Measurements from ENCODE around the gene UVSSA. TPM values are rescaled to one million over a fixed set of nuclear protein-coding genes. Genes with fewer than 3 reads are reported as not detected.
"Not testable (repeated sequence)": the region's sequence is repeated elsewhere in the genome, so short reads cannot be mapped to it uniquely, and the experiment has no call there.

UVSSA gene
- polyA plus RNA-seq, 1 experiment, result 5.8 TPM

DNA sequence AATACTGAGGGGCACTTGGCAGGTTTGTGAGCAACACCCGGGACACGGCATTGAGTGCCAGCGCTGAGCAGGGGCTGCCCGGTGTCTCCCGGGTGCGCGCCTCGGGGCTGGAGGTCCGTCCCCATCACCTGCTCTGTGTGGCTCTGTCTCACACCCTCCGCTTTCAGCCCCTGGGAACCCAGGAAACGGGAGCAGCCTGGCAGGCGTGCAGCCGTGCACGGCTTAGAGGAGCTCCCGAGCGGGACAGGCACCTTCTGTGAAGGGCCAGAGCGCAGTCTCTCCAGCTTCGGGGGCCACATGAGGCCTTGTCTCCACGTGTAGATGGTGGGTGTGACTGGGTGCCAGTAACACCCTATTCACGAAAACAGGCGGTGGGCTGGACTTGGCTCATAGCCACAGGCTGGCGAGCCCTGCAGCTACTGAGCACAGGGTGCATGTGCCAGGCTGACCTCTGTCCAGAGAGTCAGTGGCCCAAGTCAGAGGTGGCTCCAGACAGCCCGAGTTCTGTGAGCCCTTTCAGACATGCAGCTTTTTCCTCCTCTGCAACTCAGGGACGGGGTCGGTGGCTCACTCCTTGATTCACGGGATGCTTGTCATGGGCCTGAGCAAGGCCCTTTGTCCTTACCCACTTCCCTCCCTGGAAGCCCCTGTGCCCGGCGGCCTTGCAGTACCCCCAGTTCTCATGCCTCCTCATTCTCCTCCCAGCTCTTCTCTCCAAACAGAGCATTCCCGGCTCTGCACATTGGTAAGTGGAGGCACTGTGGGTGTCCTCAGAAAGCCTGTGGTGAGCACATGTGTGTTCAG, 23.5 kb downstream of the UVSSA start:
- ChIA-PET POLR2A (no interaction called here), CTCF (no interaction called here)
- peaks cover 8% of the 10 kb centered on the region for H3K36me3 ChIP-seq (ENCODE audit: control insufficient read depth, insufficient read depth, low read length)
- DNase-seq (ENCODE audit: low read depth), result no peak
- H3K27me3 ChIP-seq (ENCODE audit: control insufficient read depth, insufficient read depth, low read length), result no peaks in the 10 kb centered on the region
- no peak for TF ChIP-seq CTCF (IDR thresholded peaks at IDR 0.05; ENCODE audit: insufficient read depth, low read depth, low read length)
- H3K4me3 ChIP-seq (ENCODE audit: low read depth, low read length), result no peak overlapping the region

DNA sequence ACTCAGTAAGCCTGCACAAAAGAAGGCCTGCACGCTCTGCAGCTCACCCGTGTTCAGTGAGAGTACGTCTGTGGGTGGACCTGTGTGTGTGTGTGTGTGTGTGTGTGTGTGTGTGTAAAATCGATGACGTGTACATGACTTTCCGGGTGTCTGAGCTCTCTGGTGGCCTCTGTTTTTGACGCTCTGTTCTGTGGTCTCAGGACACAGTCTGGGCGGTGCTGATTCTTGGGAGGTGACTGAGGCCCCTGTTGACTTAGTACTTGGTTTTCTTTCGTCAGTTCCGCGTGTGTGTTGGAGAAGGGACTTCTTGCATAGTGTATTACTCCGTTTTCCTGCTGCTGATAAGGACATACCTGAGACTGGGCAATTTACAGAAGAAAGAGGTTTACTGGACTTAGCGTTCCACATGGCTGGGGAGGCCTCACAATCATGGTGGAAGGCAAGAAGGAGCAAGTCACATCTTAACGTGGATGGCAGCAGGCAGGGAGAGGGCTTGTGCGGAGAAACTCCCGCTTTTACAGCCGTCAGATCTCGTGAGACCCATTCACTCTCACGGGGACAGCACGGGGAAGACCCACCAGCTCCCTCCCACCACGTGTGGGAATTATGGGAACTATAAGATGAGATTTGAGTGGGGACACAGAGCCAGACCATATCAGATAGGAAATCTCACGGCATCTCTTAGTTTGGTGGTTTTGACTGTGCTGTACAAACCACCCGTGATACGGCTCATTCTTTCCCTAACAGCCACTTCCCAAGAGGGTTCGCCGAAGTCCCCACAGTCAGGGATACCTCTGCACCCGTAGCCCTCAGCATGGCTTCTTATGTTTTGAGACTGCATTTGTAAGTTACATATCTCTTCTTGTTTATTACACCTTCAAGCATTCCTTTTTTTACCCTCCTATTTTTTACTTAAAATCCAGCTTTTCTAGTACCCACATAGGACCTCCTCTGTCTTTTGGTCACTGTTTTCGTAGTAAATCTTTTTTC, 24.5 kb downstream of the UVSSA start:
- Histone ChIP-seq H3K27me3 (ENCODE audit: control insufficient read depth, insufficient read depth, low read length) (no peaks in the 10 kb centered on the region), H3K4me3 (ENCODE audit: low read depth, low read length) (no peak overlapping the region), H3K36me3 (ENCODE audit: control insufficient read depth, insufficient read depth, low read length) (peaks cover 11% of the 10 kb centered on the region)
- ChIA-PET POLR2A (no interaction called here), CTCF (no interaction called here)
- no peak for DNase-seq (ENCODE audit: low read depth)
- no peak for TF ChIP-seq CTCF (IDR thresholded peaks at IDR 0.05; ENCODE audit: insufficient read depth, low read depth, low read length)

DNA sequence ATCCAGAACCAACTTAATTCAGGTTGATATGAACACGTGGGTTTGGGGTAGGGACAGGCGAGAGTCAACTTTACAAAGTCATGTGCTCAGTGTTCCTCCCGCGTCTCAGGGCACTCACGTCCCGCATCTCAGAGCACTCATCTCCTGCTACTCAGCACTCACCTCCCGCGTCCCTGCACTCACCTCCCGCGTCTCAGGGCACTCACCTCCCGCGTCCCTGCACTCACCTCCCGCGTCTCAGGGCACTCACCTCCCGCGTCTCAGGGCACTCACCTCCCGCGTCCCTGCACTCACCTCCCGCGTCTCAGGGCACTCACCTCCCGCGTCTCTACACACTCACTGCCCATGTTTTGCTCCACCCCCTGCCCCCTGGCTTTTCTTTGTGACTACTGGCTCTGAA, 25.6 kb downstream of the UVSSA start:
- DNase-seq (ENCODE audit: low read depth); POLR2A ChIA-PET; H3K27me3 ChIP-seq (ENCODE audit: control insufficient read depth, insufficient read depth, low read length); CTCF ChIA-PET; H3K4me3 ChIP-seq (ENCODE audit: low read depth, low read length): not testable (repeated sequence)
- H3K36me3 ChIP-seq (ENCODE audit: control insufficient read depth, insufficient read depth, low read length), result peaks cover 10% of the 10 kb centered on the region

DNA sequence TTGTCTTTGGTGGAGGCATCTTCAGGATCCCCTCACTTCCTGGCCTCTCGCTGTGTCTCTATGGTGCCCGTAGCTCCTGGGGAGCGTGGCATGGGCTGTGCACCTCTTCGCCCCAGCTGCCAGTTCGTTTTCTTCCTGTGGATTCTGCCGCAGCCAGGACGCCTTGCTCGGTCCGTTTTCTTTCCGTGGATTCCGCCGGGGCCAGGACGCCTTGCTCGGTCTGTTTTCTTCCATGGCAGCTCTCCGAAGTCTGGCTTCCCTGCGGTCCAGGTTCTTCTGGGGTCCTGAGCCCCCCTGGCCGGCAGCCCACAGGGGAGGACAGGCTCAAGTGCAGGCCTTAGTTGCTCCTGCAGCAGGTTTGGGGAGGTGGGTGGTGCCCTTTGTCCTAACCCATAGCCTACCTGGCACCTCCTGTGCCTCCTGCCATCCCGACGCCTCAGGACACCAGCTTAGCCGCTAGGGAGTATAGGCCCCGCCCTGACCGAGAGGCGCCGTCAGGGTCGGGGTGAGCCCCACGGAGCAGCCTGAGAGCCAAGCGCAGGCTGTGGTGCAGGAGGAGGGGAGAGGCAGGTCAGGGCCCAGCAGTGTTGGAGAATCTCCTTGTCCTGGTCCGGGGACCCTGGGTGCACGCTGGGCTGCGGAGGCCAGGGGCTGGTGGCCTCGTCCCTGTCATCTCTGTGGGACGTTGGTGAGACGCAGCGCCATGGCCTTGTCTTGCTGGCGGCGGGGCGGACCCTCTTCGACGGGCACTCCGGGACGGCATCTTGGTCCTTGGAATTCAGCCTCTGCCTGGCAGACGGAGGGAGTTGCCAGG, 27.1 kb downstream of the UVSSA start:
- ChIA-PET CTCF (no interaction called here), POLR2A (no interaction called here)
- Histone ChIP-seq H3K4me3 (ENCODE audit: low read depth, low read length) (no peak overlapping the region), H3K36me3 (ENCODE audit: control insufficient read depth, insufficient read depth, low read length) (peaks cover 6% of the 10 kb centered on the region), H3K27me3 (ENCODE audit: control insufficient read depth, insufficient read depth, low read length) (no peaks in the 10 kb centered on the region)
- no peak for DNase-seq (ENCODE audit: low read depth)
- no peak for TF ChIP-seq CTCF (IDR thresholded peaks at IDR 0.05; ENCODE audit: insufficient read depth, low read depth, low read length)

DNA sequence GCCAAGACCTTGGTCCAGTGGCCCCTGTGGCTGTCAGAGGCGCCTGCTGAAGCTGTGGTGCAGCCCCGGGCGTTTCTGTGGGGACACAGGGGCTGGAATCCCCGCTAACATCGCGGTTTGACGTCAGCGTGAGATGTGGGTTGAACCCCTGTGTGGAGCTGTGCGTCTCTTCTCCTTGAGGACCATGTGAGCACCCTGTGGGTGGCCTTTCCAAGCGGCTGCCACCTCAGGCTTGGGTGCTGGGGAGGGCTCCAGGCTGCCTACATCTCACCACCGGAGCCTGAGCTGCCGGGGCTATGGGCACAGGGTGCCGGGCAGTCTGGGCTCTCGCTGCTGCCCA, 27.7 kb downstream of the UVSSA start:
- no peak overlapping the region for H3K4me3 ChIP-seq (ENCODE audit: low read depth, low read length)
- DNase-seq (ENCODE audit: low read depth), result no peak
- H3K27me3 ChIP-seq (ENCODE audit: control insufficient read depth, insufficient read depth, low read length), result no peaks in the 10 kb centered on the region
- ChIA-PET POLR2A (no interaction called here), CTCF (no interaction called here)
- TF ChIP-seq CTCF (IDR thresholded peaks at IDR 0.05; ENCODE audit: insufficient read depth, low read depth, low read length), result no peak
- H3K36me3 ChIP-seq (ENCODE audit: control insufficient read depth, insufficient read depth, low read length), result peaks cover 6% of the 10 kb centered on the region
